GM23338 (cell line): ENCODE results near the gene CRYBB3. TPM values are rescaled to one million over a fixed set of nuclear protein-coding genes. Genes with fewer than 3 reads are reported as not detected.

ENCODE experiments used
- ATAC-seq: fragments of 200-7000 bp; cut with Tn5 transposase; 3 replicates; pipeline ENCODE4 v1.9.1; 2020
- DNase-seq: peaks from one replicate; pipeline ENCODE4 v3.0.0-alpha.2; 2015; ENCODE audit warnings: low spot score
- H2AFZ ChIP-seq: fragments of 200-600 bp; sonication (generic); 2 replicates; pipeline ENCODE4 v1.8.0; 2016; ENCODE audit warnings: antibody characterized with exemption, mild to moderate bottlenecking, moderate library complexity
- H3F3A ChIP-seq: fragments of 200-600 bp; sonication (generic); replicated peaks from 2 replicates; pipeline ENCODE4 v1.8.0; 2017; ENCODE audit warnings: antibody characterized with exemption, mixed run types, low read depth
- H3K27ac ChIP-seq: fragments of 200-600 bp; sonication (generic); 2 replicates; pipeline ENCODE4 v1.6.1; 2016; ENCODE audit warnings: low read depth
- H3K27me3 ChIP-seq: fragments of 200-600 bp; sonication (generic); 2 replicates; pipeline ENCODE4 v1.8.0; 2016; ENCODE audit warnings: mild to moderate bottlenecking, mixed run types, moderate library complexity; ENCODE audit not compliant: insufficient read depth
- H3K36me3 ChIP-seq: fragments of 200-600 bp; sonication (generic); 2 replicates; pipeline ENCODE4 v1.8.0; 2016; ENCODE audit warnings: mild to moderate bottlenecking; ENCODE audit not compliant: insufficient read depth
- H3K4me1 ChIP-seq: fragments of 200-600 bp; sonication (generic); 2 replicates; pipeline ENCODE4 v1.8.0; 2016; ENCODE audit warnings: mild to moderate bottlenecking, moderate library complexity; ENCODE audit not compliant: insufficient read depth
- H3K4me2 ChIP-seq: fragments of 200-600 bp; sonication (generic); 2 replicates; pipeline ENCODE4 v1.7.1; 2017; ENCODE audit warnings: mixed run types
- H3K4me3 ChIP-seq: fragments of 200-600 bp; sonication (generic); 2 replicates; pipeline ENCODE4 v1.6.1; 2016; ENCODE audit warnings: mixed run types
- H3K79me2 ChIP-seq: fragments of 200-600 bp; sonication (generic); replicated peaks from 2 replicates; pipeline ENCODE4 v1.8.0; 2017; ENCODE audit warnings: mild to moderate bottlenecking; ENCODE audit not compliant: insufficient read depth
- H3K9me2 ChIP-seq: fragments of 200-600 bp; sonication (generic); 2 replicates; pipeline ENCODE4 v1.8.0; 2017; ENCODE audit not compliant: insufficient read depth
- H4K20me1 ChIP-seq: fragments of 200-600 bp; sonication (generic); replicated peaks from 2 replicates; pipeline ENCODE4 v1.8.0; 2017; ENCODE audit warnings: mild to moderate bottlenecking; ENCODE audit not compliant: insufficient read depth
- H3K27ac Mint-ChIP-seq: 2 replicates; pipeline ENCODE4 v1.8.0; 2020; ENCODE audit warnings: inconsistent platforms, mild to moderate bottlenecking, moderate library complexity, mixed read lengths
- H3K27me3 Mint-ChIP-seq: 3 replicates; pipeline ENCODE4 v1.8.0; 2022; ENCODE audit warnings: low read depth, mild to moderate bottlenecking, moderate library complexity, mixed read lengths, inconsistent platforms; ENCODE audit not compliant: insufficient read depth, poor library complexity
- H3K36me3 Mint-ChIP-seq: 3 replicates; pipeline ENCODE4 v1.8.0; 2021; ENCODE audit warnings: low read depth, mild to moderate bottlenecking, inconsistent platforms, moderate library complexity, mixed read lengths
- H3K4me1 Mint-ChIP-seq: 3 replicates; pipeline ENCODE4 v1.8.0; 2020; ENCODE audit warnings: mild to moderate bottlenecking, inconsistent platforms, mixed read lengths
- H3K4me3 Mint-ChIP-seq: 3 replicates; pipeline ENCODE4 v1.8.0; 2021; ENCODE audit warnings: moderate library complexity, mild to moderate bottlenecking, inconsistent platforms, mixed read lengths
- H3K9me3 Mint-ChIP-seq: 3 replicates; pipeline ENCODE4 v1.8.0; 2020; ENCODE audit warnings: moderate library complexity, mild to moderate bottlenecking, inconsistent platforms, mixed read lengths
- CREB1 ChIP-seq: fragments of 250-450 bp; sonication (Bioruptor Pico); IDR thresholded peaks from 2 replicates; pipeline ENCODE4 v1.5.0; 2020; ENCODE audit warnings: low read depth, mild to moderate bottlenecking, moderate library complexity
- EZH2phosphoT487 ChIP-seq: fragments of 200-600 bp; sonication (generic); IDR thresholded peaks from one replicate; pipeline ENCODE4 v1.8.1; 2018; ENCODE audit warnings: antibody characterized with exemption; ENCODE audit not compliant: unreplicated experiment
- JUNB ChIP-seq: IDR thresholded peaks from one replicate; pipeline ENCODE4 v1.6.1; 2016; ENCODE audit warnings: antibody characterized with exemption; ENCODE audit not compliant: unreplicated experiment
- NANOG ChIP-seq: IDR thresholded peaks from 2 replicates; pipeline ENCODE4 v1.6.1; 2016; ENCODE audit warnings: antibody characterized with exemption, borderline replicate concordance
- POLR2AphosphoS5 ChIP-seq: IDR thresholded peaks from 2 replicates; pipeline ENCODE4 v1.6.1; 2016; ENCODE audit warnings: antibody characterized with exemption, low read depth
- REST ChIP-seq: IDR thresholded peaks from one replicate; pipeline ENCODE4 v1.6.1; 2018; ENCODE audit warnings: antibody characterized with exemption; ENCODE audit not compliant: unreplicated experiment
- STAT1 ChIP-seq: IDR thresholded peaks from one replicate; pipeline ENCODE4 v1.6.1; 2016; ENCODE audit warnings: antibody characterized with exemption; ENCODE audit not compliant: unreplicated experiment
- ZNF114 ChIP-seq: fragments of 250-450 bp; sonication (Bioruptor Pico); IDR thresholded peaks from 2 replicates; pipeline ENCODE4 v1.5.0; 2020; ENCODE audit warnings: mild to moderate bottlenecking, moderate library complexity
- ZNF331 ChIP-seq: fragments of 250-450 bp; sonication (Bioruptor Pico); IDR thresholded peaks from 2 replicates; pipeline ENCODE4 v1.5.0; 2020; ENCODE audit warnings: low read depth, mild to moderate bottlenecking, moderate library complexity
- polyA plus RNA-seq: library from polyadenylated mRNA; unstranded; fragments of >200 nt; fragmentation: Nextera tagmentation; extraction: Ambion mirVana; gene quantifications from 2 replicates; pipeline ENCODE4 v1.2.1, GENCODE V29; 2016
- total RNA-seq: library from RNA; depleted of rRNA; stranded (reverse); fragments of >200 nt; shearing (Covaris generic); gene quantifications from 2 replicates; pipeline ENCODE4 v1.2.3, GENCODE V29; 2014
- TF ChIP-seq, protein P1 (sequence below): fragments of 250-450 bp; sonication (Bioruptor Pico); IDR thresholded peaks from 2 replicates; pipeline ENCODE4 v1.5.0; 2020; ENCODE audit warnings: mild to moderate bottlenecking, moderate library complexity
- TF ChIP-seq, protein P2 (sequence below): IDR thresholded peaks from 2 replicates; pipeline ENCODE4 v1.6.1; 2016; ENCODE audit warnings: antibody characterized with exemption

Gene CRYBB3
- total and polyA plus RNA-seq, 2 experiments from 2014 or later: 0.28 TPM; not detected in 1

DNA sequence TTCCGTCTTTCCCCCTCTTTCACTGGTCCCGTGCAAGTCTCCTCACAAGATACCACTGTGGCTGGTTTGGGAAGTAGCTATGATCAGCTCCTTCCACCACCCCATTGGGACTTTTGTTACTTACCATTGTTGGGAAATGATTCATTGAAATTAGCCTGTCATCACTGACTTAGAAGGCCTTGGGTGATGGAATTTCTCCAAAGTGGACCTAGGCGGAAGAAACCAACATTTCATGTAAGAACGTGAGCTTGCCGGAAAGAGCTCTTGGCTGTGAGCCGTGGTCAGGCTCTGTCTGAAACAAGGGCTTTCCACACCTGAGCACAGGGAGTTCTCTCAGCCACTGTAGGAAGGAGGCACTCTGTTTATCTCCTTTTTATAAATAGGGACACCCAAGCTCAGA, 23.5 kb upstream of the CRYBB3 start:
- H3K79me2 ChIP-seq: no peaks in the 10 kb centered on the region
- Mint-ChIP-seq H3K27ac (no peak overlapping the region), H3K9me3 (peaks cover 9% of the 10 kb centered on the region), H3K27me3 (peaks cover 9% of the 10 kb centered on the region), H3K4me1 (peaks cover 13% of the 10 kb centered on the region), H3K36me3 (peaks cover 22% of the 10 kb centered on the region), H3K4me3 (no peak overlapping the region)
- no peaks in the 10 kb centered on the region for H3F3A ChIP-seq
- TF ChIP-seq REST: no peak
- no peak for TF ChIP-seq POLR2AphosphoS5
- TF ChIP-seq EZH2phosphoT487: no peak
- no peak for TF ChIP-seq STAT1
- TF ChIP-seq JUNB: no peak
- 0 out of 2 replicates have a peak, but pooled peaks cover 5% of the 10 kb centered on the region for H4K20me1 ChIP-seq
- no peaks in the 10 kb centered on the region for H3K36me3 ChIP-seq
- H3K27me3 ChIP-seq: no peaks in the 10 kb centered on the region
- H2AFZ ChIP-seq: no peak overlapping the region
- H3K27ac ChIP-seq: no peak overlapping the region
- H3K4me3 ChIP-seq: no peak overlapping the region
- H3K4me2 ChIP-seq: no peak overlapping the region
- ATAC-seq (no peak), DNase-seq (no peak)
- H3K4me1 ChIP-seq: no peaks in the 10 kb centered on the region; the same call in 1 of the 2 replicates
- H3K9me2 ChIP-seq: no peaks in the 10 kb centered on the region

DNA sequence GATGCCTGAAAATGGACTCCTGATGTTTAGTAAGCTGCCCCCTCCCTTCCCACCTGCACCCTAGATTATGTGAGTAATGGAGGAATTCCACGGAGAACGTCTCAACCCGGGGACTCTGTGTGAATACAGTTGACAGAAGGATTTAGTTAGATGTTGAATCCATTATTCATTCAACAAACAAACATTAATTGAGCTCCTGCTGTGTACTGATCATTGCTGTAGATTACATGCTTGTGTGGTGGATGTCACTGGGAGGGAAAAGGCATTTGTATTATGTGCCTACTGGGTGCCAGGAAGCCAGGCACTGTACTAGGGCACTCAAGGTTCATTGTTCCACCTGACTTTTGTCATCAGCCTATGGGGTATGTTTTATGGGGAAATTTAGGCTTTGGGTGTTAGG, 22.9 kb upstream of the CRYBB3 start:
- Histone ChIP-seq H2AFZ (no peak overlapping the region), H3K27me3 (no peaks in the 10 kb centered on the region), H3K36me3 (no peaks in the 10 kb centered on the region), H3K4me3 (no peak overlapping the region), H3K79me2 (no peaks in the 10 kb centered on the region), H3K9me2 (no peaks in the 10 kb centered on the region), H4K20me1 (0 out of 2 replicates have a peak, but pooled peaks cover 5% of the 10 kb centered on the region), H3F3A (no peaks in the 10 kb centered on the region), H3K27ac (no peak overlapping the region), H3K4me1 (no peaks in the 10 kb centered on the region; the same call in 1 of the 2 replicates), H3K4me2 (no peak overlapping the region)
- H3K27me3 Mint-ChIP-seq: peaks cover 9% of the 10 kb centered on the region
- H3K9me3 Mint-ChIP-seq: peaks cover 9% of the 10 kb centered on the region
- peaks cover 26% of the 10 kb centered on the region for H3K36me3 Mint-ChIP-seq
- H3K4me1 Mint-ChIP-seq: peaks cover 13% of the 10 kb centered on the region
- DNase-seq (no peak), ATAC-seq (no peak)
- no peak overlapping the region for H3K4me3 Mint-ChIP-seq
- no peak overlapping the region for H3K27ac Mint-ChIP-seq
- TF ChIP-seq POLR2AphosphoS5: no peak
- no peak for TF ChIP-seq NANOG
- no peak for TF ChIP-seq CREB1 (CRISPR knock-in tag)
- TF ChIP-seq STAT1: no peak
- TF ChIP-seq, protein P1, sequence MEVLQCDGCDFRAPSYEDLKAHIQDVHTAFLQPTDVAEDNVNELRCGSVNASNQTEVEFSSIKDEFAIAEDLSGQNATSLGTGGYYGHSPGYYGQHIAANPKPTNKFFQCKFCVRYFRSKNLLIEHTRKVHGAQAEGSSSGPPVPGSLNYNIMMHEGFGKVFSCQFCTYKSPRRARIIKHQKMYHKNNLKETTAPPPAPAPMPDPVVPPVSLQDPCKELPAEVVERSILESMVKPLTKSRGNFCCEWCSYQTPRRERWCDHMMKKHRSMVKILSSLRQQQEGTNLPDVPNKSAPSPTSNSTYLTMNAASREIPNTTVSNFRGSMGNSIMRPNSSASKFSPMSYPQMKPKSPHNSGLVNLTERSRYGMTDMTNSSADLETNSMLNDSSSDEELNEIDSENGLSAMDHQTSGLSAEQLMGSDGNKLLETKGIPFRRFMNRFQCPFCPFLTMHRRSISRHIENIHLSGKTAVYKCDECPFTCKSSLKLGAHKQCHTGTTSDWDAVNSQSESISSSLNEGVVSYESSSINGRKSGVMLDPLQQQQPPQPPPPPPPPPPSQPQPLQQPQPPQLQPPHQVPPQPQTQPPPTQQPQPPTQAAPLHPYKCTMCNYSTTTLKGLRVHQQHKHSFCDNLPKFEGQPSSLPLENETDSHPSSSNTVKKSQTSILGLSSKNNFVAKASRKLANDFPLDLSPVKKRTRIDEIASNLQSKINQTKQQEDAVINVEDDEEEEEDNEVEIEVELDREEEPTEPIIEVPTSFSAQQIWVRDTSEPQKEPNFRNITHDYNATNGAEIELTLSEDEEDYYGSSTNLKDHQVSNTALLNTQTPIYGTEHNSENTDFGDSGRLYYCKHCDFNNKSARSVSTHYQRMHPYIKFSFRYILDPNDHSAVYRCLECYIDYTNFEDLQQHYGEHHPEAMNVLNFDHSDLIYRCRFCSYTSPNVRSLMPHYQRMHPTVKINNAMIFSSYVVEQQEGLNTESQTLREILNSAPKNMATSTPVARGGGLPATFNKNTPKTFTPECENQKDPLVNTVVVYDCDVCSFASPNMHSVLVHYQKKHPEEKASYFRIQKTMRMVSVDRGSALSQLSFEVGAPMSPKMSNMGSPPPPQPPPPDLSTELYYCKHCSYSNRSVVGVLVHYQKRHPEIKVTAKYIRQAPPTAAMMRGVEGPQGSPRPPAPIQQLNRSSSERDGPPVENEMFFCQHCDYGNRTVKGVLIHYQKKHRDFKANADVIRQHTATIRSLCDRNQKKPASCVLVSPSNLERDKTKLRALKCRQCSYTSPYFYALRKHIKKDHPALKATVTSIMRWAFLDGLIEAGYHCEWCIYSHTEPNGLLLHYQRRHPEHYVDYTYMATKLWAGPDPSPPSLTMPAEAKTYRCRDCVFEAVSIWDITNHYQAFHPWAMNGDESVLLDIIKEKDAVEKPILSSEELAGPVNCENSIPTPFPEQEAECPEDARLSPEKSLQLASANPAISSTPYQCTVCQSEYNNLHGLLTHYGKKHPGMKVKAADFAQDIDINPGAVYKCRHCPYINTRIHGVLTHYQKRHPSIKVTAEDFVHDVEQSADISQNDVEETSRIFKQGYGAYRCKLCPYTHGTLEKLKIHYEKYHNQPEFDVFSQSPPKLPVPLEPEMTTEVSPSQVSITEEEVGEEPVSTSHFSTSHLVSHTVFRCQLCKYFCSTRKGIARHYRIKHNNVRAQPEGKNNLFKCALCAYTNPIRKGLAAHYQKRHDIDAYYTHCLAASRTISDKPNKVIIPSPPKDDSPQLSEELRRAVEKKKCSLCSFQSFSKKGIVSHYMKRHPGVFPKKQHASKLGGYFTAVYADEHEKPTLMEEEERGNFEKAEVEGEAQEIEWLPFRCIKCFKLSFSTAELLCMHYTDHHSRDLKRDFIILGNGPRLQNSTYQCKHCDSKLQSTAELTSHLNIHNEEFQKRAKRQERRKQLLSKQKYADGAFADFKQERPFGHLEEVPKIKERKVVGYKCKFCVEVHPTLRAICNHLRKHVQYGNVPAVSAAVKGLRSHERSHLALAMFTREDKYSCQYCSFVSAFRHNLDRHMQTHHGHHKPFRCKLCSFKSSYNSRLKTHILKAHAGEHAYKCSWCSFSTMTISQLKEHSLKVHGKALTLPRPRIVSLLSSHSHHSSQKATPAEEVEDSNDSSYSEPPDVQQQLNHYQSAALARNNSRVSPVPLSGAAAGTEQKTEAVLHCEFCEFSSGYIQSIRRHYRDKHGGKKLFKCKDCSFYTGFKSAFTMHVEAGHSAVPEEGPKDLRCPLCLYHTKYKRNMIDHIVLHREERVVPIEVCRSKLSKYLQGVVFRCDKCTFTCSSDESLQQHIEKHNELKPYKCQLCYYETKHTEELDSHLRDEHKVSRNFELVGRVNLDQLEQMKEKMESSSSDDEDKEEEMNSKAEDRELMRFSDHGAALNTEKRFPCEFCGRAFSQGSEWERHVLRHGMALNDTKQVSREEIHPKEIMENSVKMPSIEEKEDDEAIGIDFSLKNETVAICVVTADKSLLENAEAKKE (CRISPR knock-in tag): no peak
- TF ChIP-seq, protein P2, sequence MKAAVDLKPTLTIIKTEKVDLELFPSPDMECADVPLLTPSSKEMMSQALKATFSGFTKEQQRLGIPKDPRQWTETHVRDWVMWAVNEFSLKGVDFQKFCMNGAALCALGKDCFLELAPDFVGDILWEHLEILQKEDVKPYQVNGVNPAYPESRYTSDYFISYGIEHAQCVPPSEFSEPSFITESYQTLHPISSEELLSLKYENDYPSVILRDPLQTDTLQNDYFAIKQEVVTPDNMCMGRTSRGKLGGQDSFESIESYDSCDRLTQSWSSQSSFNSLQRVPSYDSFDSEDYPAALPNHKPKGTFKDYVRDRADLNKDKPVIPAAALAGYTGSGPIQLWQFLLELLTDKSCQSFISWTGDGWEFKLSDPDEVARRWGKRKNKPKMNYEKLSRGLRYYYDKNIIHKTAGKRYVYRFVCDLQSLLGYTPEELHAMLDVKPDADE: no peak
- no peak for TF ChIP-seq ZNF331 (CRISPR knock-in tag)
- TF ChIP-seq JUNB: no peak
- TF ChIP-seq ZNF114 (CRISPR knock-in tag): no peak
